Mucosa of rectum (tissue), 2 donors: ENCODE data around the gene FRY.

Source experiments
- H3K27ac ChIP-seq, 2 donors: one replicate each; pipeline ENCODE4 v1.7.0; 2013; ENCODE audit warnings: inconsistent platforms in 2 of 2, low read depth in 2 of 2, low read length in 2 of 2
- H3K27me3 ChIP-seq, 2 donors: one replicate each; pipeline ENCODE4 v1.7.0; 2013; ENCODE audit warnings: low read length in 2 of 2; ENCODE audit not compliant: control insufficient read depth in 2 of 2, insufficient read depth in 2 of 2
- H3K36me3 ChIP-seq, 2 donors: one replicate each; pipeline ENCODE4 v1.7.0; 2013; ENCODE audit warnings: low read length in 2 of 2; ENCODE audit not compliant: control insufficient read depth in 2 of 2, insufficient read depth in 2 of 2
- H3K4me1 ChIP-seq, 2 donors: one replicate each; pipeline ENCODE4 v1.7.0; 2013; ENCODE audit warnings: low read length in 2 of 2, mild to moderate bottlenecking in 1 of 2; ENCODE audit not compliant: control insufficient read depth in 2 of 2, insufficient read depth in 2 of 2
- H3K4me3 ChIP-seq, 2 donors: one replicate each; pipeline ENCODE4 v1.7.0; 2013; ENCODE audit warnings: low read length in 2 of 2
- H3K9ac ChIP-seq, 2 donors: one replicate each; pipeline ENCODE4 v1.7.0; 2013; ENCODE audit warnings: low read length in 2 of 2, low read depth in 1 of 2, mild to moderate bottlenecking in 1 of 2
- H3K9me3 ChIP-seq, 2 donors: one replicate each; pipeline ENCODE4 v1.7.0; 2013; ENCODE audit warnings: low read length in 2 of 2; ENCODE audit not compliant: control insufficient read depth in 2 of 2
- donor health status: healthy.
- donor health status: Normal muscosa, but diverticular disease.

The FRY gene

GRCh38 chr13:32026623-32027022 is 5.0 kb upstream of the FRY start:
- H3K36me3 ChIP-seq: no peaks in the 10 kb centered on the region

GRCh38 chr13:32028711-32029110 is 2.9 kb upstream of the FRY start:
- Histone ChIP-seq H3K4me1 (peaks cover 0 to 2% of the 10 kb centered on the region in 2 donors), H3K9ac (no peak overlapping the region), H3K9me3 (no peaks in the 10 kb centered on the region), H3K27ac (no peak overlapping the region), H3K27me3 (no peaks in the 10 kb centered on the region), H3K36me3 (no peaks in the 10 kb centered on the region), H3K4me3 (no peak overlapping the region)

More at GRCh38 chr13:32026623-32027022, 5.0 kb upstream of the FRY start:
- no peak overlapping the region for H3K27ac ChIP-seq
- H3K9ac ChIP-seq: no peak overlapping the region
- no peaks in the 10 kb centered on the region for H3K9me3 ChIP-seq
- no peak overlapping the region for H3K4me3 ChIP-seq
- H3K4me1 ChIP-seq: peaks cover 0 to 3% of the 10 kb centered on the region in 2 donors
- H3K27me3 ChIP-seq: no peaks in the 10 kb centered on the region

- peaks cover 0 to 2% of the 10 kb centered on the region in 2 donors for H3K4me1 ChIP-seq
- no peak overlapping the region for H3K27ac ChIP-seq
- H3K4me3 ChIP-seq: no peak overlapping the region
- no peaks in the 10 kb centered on the region for H3K36me3 ChIP-seq
- H3K27me3 ChIP-seq: no peaks in the 10 kb centered on the region
- H3K9me3 ChIP-seq: no peaks in the 10 kb centered on the region
- H3K9ac ChIP-seq: no peak overlapping the region
Measured at GRCh38 chr13:32029684-32030083, 1.9 kb upstream of the FRY start.

- no peaks in the 10 kb centered on the region for H3K27me3 ChIP-seq
- no peaks in the 10 kb centered on the region for H3K9me3 ChIP-seq
- peaks cover 0 to 11% of the 10 kb centered on the region in 2 donors for H3K4me1 ChIP-seq
- peak overlapping the region; percentile 55 to 65 for H3K27ac ChIP-seq
- no peaks in the 10 kb centered on the region for H3K36me3 ChIP-seq
- peak overlapping the region in 1 of 2 donors; percentile 65 for H3K9ac ChIP-seq
- H3K4me3 ChIP-seq: peak overlapping the region; percentile 67 to 68
Measured at GRCh38 chr13:32031815-32032370, 319 bp downstream of the FRY start.

GRCh38 chr13:32032759-32033158 is 1.2 kb downstream of the FRY start:
- H3K36me3 ChIP-seq: no peaks in the 10 kb centered on the region
- no peaks in the 10 kb centered on the region for H3K9me3 ChIP-seq
- peaks cover 0 to 14% of the 10 kb centered on the region in 2 donors for H3K4me1 ChIP-seq
- H3K9ac ChIP-seq: no peak overlapping the region
- H3K27ac ChIP-seq: no peak overlapping the region
- no peak overlapping the region for H3K4me3 ChIP-seq
- no peaks in the 10 kb centered on the region for H3K27me3 ChIP-seq

GRCh38 chr13:32033744-32034143 is 2.2 kb downstream of the FRY start:
- no peak overlapping the region for H3K4me3 ChIP-seq
- no peaks in the 10 kb centered on the region for H3K27me3 ChIP-seq
- no peak overlapping the region for H3K9ac ChIP-seq
- no peaks in the 10 kb centered on the region for H3K9me3 ChIP-seq
- H3K4me1 ChIP-seq: peaks cover 0 to 18% of the 10 kb centered on the region in 2 donors
- no peaks in the 10 kb centered on the region for H3K36me3 ChIP-seq
- no peak overlapping the region for H3K27ac ChIP-seq

GRCh38 chr13:32035716-32036115 is 4.1 kb downstream of the FRY start:
- Histone ChIP-seq H3K9ac (no peak overlapping the region), H3K4me1 (peaks cover 0 to 23% of the 10 kb centered on the region in 2 donors), H3K9me3 (no peaks in the 10 kb centered on the region), H3K27ac (no peak overlapping the region), H3K27me3 (no peaks in the 10 kb centered on the region), H3K36me3 (no peaks in the 10 kb centered on the region), H3K4me3 (no peak overlapping the region)

GRCh38 chr13:32036126-32036695 is 4.6 kb downstream of the FRY start:
- no peak overlapping the region for H3K27ac ChIP-seq
- H3K27me3 ChIP-seq: no peaks in the 10 kb centered on the region
- H3K9me3 ChIP-seq: no peaks in the 10 kb centered on the region
- peak overlapping the region in 1 of 2 donors; percentile 32 for H3K4me3 ChIP-seq
- no peak overlapping the region for H3K9ac ChIP-seq
- H3K4me1 ChIP-seq: peaks cover 0 to 23% of the 10 kb centered on the region in 2 donors
- H3K36me3 ChIP-seq: no peaks in the 10 kb centered on the region

- no peaks in the 10 kb centered on the region for H3K27me3 ChIP-seq
- no peak overlapping the region for H3K9ac ChIP-seq
- peak overlapping the region in 1 of 2 donors; percentile 26 for H3K27ac ChIP-seq
- H3K9me3 ChIP-seq: no peaks in the 10 kb centered on the region
- H3K4me1 ChIP-seq: peaks cover 0 to 22% of the 10 kb centered on the region in 2 donors
- no peaks in the 10 kb centered on the region for H3K36me3 ChIP-seq
- H3K4me3 ChIP-seq: peak overlapping the region in 1 of 2 donors; percentile 32
Measured at GRCh38 chr13:32036757-32037156, 5.2 kb downstream of the FRY start.

- Histone ChIP-seq H3K36me3 (no peaks in the 10 kb centered on the region), H3K9me3 (no peaks in the 10 kb centered on the region), H3K27me3 (no peaks in the 10 kb centered on the region), H3K4me3 (no peak overlapping the region), H3K4me1 (peaks cover 0 to 20% of the 10 kb centered on the region in 2 donors), H3K27ac (no peak overlapping the region), H3K9ac (no peak overlapping the region)
Measured at GRCh38 chr13:32037471-32037870, 5.9 kb downstream of the FRY start.
